Measurements from ENCODE around the gene MEI4.
"Not testable (repeated sequence)": the region's sequence is repeated elsewhere in the genome, so short reads cannot be mapped to it uniquely, and the experiment has no call there.

Gene MEI4

DNA sequence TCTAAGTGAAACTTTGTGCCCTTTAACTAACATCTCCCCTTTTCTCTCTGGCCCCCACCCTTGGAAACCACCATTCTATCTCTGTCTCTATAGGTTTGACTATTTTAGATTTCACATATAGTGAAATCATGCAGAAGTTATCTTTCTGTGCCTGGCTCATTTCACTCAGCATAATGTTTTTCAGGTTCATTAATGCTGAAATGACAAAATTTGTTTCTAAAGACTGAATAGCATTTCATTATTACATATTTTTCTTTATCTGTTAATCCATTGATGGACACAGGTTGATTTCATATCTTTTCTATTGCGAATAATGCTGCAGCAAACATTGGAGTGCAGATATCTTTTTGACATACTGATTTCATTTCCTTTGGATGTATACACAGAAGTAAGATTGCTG lies 30.7 kb downstream of the MEI4 start:
- DNase-seq, result no peak

DNA sequence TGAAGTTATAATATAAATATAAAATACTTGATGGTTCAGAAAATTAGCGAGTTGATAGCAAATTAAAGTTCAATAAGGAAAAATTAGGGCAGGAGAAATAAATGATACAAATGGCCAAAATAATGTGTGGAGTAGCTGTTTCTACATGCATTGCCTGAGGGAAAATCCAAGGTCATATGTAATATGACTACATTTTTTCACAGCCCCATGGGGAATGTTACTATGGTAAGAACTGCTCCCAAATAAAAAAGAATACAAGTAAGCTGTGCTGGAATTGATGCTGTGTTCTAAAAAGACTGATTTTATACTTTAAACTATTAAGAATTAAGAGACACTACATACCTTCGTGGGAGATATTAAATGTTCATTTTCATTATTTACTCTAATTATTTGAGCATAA lies 34.1 kb downstream of the MEI4 start:
- DNase-seq, result no peak

DNA sequence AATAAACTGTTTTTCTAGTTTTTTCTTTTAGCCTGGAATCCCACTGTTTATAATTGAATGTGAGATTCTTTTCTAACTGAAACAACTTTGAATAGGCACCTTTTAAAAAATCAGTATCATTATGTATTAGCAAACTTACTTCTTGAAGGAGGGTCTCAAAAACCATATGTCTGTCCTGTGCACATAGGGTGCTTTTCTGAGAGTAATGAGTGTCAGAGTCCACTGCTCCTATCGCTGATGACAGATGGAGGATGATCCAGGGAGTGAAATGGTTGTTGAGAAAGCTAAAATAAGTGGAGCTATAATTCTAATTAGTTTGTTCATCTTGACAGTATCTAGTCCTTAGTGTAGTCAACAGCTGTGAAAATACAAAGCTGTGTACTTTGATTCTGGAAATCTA lies 35.8 kb downstream of the MEI4 start:
- no peak for DNase-seq

DNA sequence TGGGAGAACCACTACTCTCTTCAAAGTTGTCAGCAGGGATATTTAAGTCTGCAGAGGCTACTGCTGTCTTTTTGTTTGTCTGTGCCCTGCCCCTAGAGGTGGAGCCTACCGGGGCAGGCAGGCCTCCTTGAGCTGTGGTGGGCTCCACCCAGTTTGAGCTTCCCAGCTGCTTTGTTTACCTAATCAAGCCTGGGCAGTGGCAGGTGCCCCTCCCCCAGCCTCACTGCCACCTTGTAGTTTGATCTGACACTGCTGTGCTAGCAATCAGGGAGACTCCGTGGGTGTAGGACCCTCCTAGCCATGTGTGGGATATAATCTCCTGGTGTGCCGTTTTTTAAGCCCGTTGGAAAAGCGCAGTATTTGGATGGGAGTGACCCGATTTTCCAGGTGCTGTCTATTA lies 47.3 kb downstream of the MEI4 start:
- DNase-seq, result not testable (repeated sequence)

DNA sequence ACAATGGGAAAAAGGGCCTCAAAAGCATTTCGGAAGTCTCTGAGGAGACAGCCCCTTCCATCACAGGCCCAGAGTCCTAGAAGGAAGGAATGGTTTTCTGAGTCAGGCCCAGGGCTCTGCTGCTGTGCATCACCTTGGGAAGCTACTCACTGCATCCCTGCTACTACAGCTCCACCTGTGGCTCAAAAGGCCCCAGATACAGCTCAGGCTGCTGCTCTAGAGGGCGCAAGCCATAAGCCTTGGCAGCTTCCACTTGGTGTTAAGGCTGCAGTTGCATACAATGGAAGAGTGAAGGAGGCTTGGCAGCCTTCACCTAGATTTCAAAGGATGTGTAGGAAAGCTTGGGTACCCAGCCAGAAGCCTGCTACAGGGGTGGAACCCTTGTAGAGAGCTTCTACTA lies 54.8 kb downstream of the MEI4 start:
- no peak for DNase-seq

DNA sequence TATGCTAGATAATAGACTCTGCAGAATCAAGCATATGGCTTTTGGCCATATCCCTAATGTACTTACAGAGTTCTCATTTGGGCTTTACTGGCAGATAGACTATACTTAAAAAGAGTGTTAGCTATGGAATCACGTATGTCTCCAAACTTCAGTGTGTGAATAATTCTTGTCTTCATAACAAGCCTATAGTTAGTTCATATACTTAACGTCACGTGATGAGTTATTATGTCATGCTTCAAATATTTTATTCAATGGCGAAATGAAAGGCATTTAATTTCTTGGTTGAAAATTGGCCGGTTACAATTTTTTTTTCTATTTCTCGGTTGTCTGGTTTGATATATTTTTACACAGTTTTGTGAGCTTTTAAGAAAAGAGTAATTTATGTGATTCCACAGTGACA lies 62.7 kb downstream of the MEI4 start:
- no peak for DNase-seq

DNA sequence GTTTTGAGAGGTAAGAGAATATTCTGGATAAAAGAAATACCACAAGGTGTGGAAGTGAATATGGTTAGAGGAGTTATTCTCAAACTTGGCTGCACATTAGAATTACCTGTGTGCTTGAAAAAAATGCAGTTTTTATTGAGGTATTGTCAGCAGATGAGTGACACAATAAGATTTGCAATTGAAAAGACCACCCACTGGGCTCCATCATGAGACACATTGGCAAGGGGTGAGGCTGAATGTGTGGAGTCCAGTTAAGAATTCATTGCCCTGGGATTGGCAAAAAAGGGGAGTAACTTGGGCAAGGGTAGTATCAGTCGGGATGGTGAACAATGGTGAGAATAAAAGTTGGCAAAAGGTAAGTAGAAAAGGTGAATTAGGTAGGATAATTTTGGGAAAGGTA lies 63.5 kb downstream of the MEI4 start:
- DNase-seq, result no peak

DNA sequence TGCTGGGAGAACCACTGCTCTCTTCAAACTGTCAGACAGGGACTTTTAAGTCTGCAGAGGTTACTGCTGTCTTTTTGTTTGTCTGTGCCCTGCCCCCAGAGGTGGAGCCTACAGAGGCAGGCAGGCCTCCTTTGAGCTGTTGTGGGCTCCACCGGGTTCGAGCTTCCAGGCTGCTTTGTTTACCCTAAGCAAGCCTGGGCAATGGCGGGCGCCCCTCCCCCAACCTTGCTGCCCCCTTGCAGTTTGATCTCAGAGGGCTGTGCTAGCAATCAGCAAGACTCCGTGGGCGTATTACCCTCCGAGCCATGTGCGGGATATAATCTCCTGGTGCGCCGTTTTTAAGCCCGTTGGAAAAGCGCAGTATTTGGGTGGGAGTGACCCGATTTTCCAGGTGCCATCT lies 83.2 kb downstream of the MEI4 start:
- not testable (repeated sequence) for DNase-seq

DNA sequence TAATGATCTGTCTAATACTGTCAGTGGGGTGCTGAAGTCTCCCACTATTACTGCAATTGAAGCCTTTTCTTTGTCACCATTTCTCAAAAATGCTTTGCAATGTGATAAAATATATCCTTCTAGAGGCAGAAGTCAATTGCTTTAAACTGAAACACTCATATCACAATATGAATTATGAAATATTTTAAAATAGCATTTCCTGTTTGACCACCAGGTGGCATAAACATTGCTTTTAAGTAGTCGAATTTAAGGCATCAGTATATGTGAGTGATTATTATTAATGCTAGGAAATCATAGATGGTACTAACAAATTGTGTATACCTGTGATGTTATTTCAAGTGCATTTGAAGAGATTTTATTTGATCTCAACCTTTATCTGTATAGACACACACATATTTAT lies 87.5 kb downstream of the MEI4 start:
- no peak for DNase-seq

DNA sequence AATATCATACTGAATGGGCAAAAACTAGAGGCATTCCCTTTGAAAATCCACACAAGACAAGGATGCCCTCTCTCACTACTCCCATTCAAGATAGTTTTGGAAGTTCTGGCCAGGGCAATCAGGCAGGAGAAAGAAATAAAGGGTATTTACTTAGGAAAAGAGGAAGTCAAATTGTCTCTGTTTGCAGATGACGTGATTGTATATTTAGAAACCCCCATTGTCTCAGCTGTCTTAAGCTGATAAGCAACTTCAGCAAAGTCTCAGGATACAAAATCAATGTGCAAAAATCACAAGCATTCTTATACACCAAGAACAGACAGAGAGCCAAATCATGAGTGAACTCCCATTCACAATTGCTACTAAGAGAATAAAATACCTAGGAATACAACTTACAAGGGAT lies 99.3 kb downstream of the MEI4 start:
- not testable (repeated sequence) for DNase-seq

DNA sequence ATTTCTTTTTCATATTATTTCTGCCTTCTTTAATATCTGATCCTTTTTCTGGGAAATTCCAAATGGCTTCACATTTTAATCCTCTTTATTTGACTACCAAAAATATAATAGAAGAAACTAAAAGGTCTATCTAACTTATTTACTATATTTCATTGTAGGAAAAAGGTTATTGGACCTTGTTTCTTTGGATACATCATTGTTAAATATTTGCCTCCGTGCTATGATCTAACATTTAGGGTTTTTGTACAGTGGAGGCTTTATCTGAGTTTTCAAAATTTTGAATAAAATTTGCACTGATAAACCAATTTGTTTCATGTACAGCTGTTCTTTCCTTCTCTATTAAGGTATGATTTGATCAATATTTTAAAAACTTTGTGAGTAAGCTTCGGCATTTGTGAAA lies 109.5 kb downstream of the MEI4 start:
- DNase-seq, result no peak

DNA sequence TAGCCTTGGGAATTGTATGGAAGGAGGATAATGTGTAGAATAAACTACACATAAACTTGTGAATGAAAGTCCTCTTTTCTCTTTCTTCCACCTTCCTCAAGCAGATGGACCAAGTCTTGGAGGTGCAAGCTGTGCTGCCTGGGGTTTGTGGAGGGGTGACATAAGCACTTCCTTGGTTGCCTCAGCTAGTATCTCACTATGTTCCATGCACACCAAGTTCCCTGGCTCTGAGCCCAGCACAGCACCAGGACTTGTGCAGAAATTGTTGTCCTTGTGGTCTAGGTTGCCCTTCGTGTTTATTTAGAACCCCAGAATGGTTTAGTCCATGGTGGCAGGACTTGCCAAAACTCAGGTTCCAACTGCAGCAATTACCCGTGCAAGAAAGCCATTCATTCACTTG lies 110.3 kb downstream of the MEI4 start:
- DNase-seq, result no peak

DNA sequence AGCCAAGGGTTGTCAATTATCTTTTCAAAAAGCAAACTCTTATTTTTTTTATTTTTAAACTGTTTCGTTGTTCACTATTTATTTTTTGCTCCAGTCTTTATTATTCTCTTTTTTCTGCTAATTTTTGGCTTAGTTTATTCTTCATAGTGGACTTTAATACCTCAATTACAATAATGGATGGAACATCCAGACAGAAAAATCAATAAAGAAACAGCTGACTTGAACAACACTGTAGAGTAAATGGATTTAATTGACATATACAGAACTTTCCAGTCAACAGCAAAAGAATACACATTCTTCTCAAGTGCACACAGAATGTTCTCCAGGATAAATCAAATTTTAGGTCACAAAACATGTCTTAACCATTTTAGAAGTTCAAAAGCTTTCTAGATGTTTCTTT lies 111.5 kb downstream of the MEI4 start:
- DNase-seq, result no peak

DNA sequence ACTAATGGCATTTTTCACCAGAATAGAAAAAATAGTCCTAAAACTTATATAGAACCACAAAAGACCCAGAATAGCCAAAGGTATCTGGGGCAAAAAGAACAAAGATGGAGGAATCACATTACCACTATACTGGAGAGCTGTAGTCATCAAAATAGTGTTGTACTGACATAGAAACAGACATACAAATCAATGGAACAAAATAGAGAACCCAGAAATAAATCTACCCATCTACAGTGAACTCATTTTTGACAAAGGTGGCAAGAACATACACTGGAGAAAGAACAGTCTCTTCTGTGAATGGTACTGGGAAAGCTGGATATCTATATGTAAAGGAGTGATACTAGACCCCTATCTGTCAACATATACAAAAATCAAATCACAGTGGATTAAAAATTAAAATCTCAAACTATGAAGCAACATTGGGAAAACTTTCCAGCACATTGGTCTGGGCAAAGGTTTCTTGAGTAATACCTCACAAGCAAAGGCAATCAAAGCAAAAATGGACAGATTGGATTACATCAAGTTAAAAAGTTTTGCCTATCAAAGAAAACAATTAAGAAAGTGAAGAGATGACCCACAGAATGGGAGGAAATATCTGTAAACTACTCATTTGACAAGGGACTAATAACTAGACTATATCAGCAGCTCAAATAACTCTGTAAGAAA lies 120.5 kb downstream of the MEI4 start:
- DNase-seq, result no peak

DNA sequence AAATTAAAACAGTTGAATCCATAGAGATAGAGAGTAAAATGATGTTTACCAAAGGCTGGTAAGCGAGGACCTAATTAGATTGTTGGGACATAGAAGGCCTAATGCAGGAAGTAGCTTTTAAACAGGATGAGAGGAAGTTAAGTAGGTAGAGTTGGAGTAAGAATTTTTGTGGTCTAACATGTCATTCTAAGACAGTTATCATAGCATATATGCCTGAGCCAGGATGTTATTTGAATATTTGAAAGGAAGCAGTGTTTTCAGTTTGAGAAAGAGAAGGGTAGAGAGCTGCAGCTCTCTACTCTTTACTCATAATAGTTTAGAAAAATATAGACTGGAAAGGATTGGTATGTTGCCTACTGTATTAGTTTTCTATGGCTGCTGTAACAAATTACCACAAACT lies 121.6 kb downstream of the MEI4 start:
- no peak for DNase-seq

DNA sequence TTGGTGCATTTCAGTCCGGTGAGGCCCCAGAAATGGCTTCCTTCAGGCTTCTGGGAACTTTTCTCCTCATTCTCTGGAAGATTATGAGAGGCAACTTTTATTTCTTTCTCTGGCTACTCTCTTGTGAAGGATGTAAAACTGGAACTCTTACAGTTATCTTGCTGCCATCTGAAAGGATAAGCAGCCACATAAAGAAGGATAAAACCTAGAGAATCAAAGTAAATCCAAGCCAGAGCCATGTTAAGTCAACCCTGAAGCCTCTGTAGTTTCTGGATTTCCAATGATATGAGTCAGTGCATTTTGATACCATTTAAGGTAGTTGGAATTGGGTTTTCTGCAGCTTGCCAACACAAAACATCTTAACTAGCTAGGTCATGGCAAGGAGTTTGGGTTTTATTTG lies 123.6 kb downstream of the MEI4 start:
- no peak for DNase-seq

DNA sequence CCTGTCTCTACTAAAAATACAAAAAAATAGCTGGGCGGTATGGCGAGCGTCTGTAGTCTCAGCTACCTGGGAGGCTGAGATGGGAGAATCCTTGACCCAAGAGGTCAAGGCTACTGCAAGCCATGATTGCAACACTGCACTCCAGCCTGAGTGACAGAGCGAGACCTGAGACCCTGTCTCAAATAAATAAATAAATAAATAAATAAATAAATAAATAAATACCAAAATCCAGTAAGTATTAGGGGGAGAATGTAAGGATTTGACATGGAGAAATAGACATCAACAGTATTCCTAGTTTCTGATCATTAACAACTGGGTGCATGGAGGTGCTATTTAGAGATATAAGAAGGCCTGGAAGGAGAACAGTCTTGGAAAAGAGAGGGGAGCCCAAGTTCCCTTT lies 125.7 kb downstream of the MEI4 start:
- no peak for DNase-seq

DNA sequence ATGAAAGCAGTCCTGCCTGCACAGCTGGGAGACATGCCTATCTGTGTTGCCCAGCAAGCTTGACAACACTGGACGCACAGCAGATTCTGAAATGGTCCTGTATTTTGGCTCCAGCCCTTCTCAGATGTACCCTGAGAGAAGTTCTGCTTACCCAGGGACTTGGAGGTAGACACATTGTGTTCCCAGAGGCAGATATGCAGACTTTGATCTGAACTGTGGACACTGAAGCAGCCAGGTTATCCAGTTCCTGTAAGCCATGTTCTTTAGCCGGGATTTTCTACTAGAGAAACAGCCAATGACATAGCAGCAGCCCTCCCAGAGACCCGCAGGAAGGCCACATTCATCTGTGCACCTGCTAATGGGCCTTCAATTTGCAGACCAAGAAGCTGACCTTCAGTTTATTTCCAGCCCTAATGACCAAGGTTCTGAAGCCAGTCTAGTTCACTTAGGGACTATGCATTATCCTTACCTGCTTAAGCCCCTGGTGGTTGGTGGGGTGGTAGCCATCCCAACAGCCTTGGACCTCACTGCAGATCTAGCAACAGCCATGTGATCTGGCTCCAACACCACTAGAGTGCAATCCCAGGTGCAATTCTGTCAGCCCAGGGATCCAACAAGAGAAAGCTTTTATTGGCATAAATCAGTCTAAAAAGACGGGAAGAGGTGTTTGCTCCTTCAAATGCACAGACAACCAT lies 134.2 kb downstream of the MEI4 start:
- no peak for DNase-seq

DNA sequence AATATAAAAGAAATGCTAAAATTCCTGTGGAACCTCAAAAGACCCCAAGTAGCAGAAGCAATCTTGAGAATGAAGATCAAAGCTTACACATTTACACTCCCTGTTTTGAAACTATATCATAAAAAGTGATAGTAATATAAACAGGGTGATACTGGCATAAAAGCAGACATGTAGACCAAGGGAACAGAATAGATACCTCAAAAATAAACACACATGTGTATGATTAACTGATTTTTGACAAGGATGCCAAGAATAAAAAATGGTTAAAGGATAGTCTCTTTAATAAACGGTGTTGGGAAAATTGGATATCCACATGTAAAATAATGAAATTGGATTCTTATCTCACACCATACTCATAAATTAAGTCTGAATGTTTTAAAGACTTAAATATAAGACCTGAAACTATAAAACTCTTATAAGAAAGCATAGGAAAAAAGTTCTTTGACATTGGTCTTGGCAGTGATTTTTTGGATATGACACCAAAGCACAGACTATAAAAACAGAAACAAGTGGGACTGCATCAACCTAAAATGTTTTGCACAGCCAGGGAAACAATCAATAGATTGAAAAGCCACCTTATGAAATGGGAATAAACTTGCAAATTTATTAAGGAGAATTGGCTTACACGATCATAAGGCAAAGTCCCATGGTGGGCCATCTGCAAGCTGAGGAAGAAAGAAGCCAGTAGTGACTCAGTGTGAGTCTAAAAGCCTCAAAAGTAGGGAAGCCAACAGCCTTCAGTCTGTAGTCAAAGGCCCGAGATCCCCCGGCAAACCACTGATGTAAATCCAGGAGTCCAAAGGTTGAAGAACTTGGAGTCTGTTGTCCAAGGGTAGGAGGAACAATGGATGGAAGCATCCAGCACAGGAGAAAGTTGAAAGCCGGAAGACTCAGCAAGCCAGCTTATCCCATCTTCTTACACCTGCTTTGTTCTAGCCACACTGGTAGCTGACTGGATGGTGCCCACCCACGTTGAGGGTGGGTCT lies 144.3 kb downstream of the MEI4 start:
- DNase-seq, result no peak

DNA sequence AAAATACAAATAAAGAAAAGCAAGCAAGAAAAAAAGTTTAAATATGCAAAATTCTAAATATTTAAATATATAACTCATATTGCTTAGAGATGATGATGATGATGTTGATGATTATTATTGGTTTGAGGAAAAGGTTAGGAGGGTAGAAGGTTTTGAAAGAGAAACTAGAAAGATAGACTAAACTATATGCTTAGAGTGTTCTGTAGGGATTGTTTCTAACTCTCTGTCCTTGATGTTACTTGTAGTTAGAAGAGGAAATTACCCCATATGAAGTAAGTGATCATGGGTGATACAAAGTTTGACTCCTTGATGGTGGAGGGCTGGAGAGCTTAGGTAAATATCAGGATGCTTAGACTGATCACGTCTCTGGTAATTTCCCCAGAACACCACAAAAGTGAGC lies 159.5 kb downstream of the MEI4 start:
- DNase-seq, result no peak

DNA sequence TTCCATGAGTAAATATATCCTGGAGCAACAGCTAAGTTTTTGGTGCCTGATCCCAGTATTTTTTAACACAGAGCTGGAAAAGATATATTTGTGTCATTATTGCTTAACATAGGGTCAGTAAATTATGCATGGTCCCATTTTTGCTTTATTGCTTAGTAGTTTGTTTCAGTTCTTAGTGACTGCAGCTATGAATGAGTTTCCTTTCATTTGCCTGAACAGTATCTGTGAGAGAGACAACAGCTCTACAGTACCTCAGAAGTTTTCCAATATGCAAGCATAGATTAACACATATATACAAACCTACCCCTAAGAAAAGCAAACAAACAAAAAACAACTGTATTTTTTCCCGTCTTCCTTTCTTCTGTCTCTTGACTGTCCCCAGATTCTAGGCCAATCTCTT lies 160.3 kb downstream of the MEI4 start:
- no peak for DNase-seq

DNA sequence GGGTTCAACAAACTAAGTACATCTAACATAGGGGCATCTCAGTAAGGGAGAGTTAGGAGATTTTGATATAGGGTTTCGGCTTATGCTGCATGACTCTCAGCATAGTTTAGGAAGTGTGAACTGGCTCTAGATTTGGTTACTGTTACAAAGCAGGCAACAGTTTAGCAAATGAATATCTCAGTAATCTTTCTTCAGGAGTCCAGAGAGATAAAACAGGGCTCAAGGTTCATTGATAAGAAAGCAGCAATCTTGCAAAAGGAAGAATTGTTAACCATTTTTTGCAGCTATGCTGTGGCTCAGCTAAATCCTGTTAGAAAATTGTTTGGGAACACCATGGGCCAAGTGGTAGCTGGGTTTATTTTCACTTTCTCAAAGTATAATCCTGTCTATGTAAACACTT lies 161.3 kb downstream of the MEI4 start:
- DNase-seq, result no peak

DNA sequence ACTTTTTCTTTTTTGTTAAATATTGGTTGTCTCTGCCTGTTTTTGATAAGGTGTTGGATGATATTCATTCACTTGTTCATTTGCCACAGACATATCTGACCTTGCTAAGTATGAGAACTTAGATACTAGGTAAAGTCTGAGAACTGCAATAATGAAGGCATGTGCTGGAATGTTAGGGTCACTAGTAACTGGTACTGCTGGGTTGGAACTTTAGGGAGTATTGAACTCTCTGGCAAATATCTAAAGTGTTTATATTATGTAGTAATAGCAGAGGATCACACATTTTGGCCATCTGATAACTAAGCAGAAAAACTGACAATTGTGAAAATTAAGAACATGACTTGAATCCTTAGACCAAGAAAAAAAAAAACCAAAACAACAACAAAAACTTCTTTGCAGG lies 162.7 kb downstream of the MEI4 start:
- no peak for DNase-seq

DNA sequence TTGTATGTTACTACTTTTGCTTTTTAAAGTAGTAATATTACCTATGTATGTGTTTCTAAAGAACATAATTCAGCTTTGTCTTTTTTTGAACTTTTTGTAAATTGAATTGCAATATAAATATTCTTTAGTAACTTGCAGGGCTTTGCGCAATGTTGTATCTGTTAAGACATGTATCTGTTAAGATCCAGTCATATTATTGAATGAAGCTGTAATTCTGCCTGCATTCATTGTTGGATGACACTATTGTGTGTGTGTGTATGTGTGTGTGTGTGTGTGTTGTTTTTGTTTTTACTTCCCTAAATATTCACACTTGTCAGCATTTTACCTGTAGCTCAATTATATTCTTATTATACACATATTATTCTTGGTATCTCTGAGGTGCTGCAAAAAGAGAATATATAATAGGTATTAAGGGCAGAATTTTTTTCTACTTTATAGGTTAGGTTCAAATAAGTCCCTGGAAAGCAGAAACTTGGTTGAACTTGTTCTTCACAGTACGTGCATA lies 164.0 kb downstream of the MEI4 start:
- no peak for DNase-seq
